Uterus (tissue), 4 donors: ENCODE results near the gene TK1. TPM values are rescaled to one million over a fixed set of nuclear protein-coding genes. Genes with fewer than 3 reads are reported as not detected.

Experiments
- DNase-seq, 2 donors: peaks; one replicate each; pipeline ENCODE4 v3.0.0-alpha.2; 2019 to 2020
- H3K27ac ChIP-seq, 2 donors: fragments of 200-600 bp; sonication (generic); 1 replicate in 1 of 2; 2 replicates in 1 of 2; pipeline ENCODE4 v1.5.1; 2016 to 2018
- H3K27me3 ChIP-seq, 2 donors: fragments of 200-600 bp; sonication (generic); one replicate each; pipeline ENCODE4 v1.5.1; 2018 to 2019; ENCODE audit warnings: control low read depth in 1 of 2
- H3K36me3 ChIP-seq, 2 donors: fragments of 200-600 bp; sonication (generic); one replicate each; pipeline ENCODE4 v1.5.1; 2019; ENCODE audit warnings: control low read depth in 1 of 2
- H3K4me1 ChIP-seq, 2 donors: fragments of 200-600 bp; sonication (generic); one replicate each; pipeline ENCODE4 v1.5.1; 2018 to 2019; ENCODE audit warnings: control low read depth in 1 of 2
- H3K4me3 ChIP-seq, 2 donors: fragments of 200-600 bp; sonication (generic); 1 replicate in 1 of 2; 2 replicates in 1 of 2; pipeline ENCODE4 v1.5.1; 2018 to 2019; ENCODE audit warnings: mild to moderate bottlenecking in 1 of 2
- H3K9me3 ChIP-seq, 2 donors: fragments of 200-600 bp; sonication (generic); one replicate each; pipeline ENCODE4 v1.5.1; 2019; ENCODE audit warnings: control low read depth in 1 of 2
- POLR2A ChIP-seq, 2 donors: fragments of 450-650 bp; IDR thresholded peaks; one replicate each; pipeline ENCODE4 v1.6.1; 2016; ENCODE audit warnings: antibody characterized with exemption in 2 of 2, mild to moderate bottlenecking in 1 of 2, moderate library complexity in 1 of 2
- intact Hi-C: fragments of 100-400 bp; cut with DNase I; formaldehyde crosslinking; loops from one replicate; pipeline ENCODE4 v1.15.1; 2023; ENCODE audit warnings: low total_unique reads
- total RNA-seq, 4 donors: library from RNA; depleted of rRNA in 3 of 4; stranded (reverse); fragments of >200 nt in 3 of 4; gene quantifications; one replicate each; pipeline versions ENCODE4 v1.1.0 to v1.2.4, GENCODE V29; 2014 to 2023
- TF ChIP-seq, protein P1 (sequence below), 4 experiments: fragments of 200-600 bp in 2 of 4; fragments of 450-650 bp in 2 of 4; sonication (generic) in 2 of 4; IDR thresholded peaks; one replicate each; pipeline ENCODE4 v1.5.1; 2016 to 2019; ENCODE audit warnings: antibody characterized with exemption in 4 of 4, mild to moderate bottlenecking in 2 of 4, moderate library complexity in 1 of 4
- donor health status: DM: yes; HTN: yes; CAD: no.

TK1 gene
- total RNA-seq, 4 donors from 2014 or later = 1.4 to 40.8 TPM; not detected in 2

DNA sequence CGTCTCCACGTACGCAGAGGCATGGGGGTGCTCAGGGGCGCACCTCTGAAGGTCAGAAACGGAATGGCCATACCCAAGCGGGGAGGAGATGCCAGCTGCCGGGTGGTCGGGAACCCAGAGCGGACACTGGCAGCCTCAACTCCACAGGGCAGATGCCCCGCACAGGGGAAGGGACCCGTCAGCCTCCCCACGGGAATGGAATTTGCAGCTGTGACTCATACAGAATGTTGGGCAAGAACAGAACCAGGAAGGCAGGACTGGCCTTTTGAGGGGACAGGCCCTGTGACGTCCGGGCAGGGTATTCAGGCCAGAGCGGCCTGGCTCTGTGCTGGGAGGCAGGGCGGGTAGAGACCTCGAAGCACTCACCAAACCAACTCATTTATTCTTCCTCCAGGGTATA is 7.5 kb downstream of the TK1 start:
- H3K4me1 ChIP-seq = peaks cover 0 to 6% of the 10 kb centered on the region in 2 donors
- H3K4me3 ChIP-seq = no peak overlapping the region
- H3K36me3 ChIP-seq = no peaks in the 10 kb centered on the region
- H3K27me3 ChIP-seq = no peaks in the 10 kb centered on the region
- no peaks in the 10 kb centered on the region for H3K9me3 ChIP-seq
- peak overlapping the region; percentile 32 to 75 for H3K27ac ChIP-seq
- intact Hi-C loops = loop anchor here (5.0 kb wide), 1 partner anchor 67 kb away; no protein-coding TSS in a partner anchor
- peak; percentile 35 to 38 for DNase-seq
- TF ChIP-seq, protein P1, sequence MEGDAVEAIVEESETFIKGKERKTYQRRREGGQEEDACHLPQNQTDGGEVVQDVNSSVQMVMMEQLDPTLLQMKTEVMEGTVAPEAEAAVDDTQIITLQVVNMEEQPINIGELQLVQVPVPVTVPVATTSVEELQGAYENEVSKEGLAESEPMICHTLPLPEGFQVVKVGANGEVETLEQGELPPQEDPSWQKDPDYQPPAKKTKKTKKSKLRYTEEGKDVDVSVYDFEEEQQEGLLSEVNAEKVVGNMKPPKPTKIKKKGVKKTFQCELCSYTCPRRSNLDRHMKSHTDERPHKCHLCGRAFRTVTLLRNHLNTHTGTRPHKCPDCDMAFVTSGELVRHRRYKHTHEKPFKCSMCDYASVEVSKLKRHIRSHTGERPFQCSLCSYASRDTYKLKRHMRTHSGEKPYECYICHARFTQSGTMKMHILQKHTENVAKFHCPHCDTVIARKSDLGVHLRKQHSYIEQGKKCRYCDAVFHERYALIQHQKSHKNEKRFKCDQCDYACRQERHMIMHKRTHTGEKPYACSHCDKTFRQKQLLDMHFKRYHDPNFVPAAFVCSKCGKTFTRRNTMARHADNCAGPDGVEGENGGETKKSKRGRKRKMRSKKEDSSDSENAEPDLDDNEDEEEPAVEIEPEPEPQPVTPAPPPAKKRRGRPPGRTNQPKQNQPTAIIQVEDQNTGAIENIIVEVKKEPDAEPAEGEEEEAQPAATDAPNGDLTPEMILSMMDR (IDR thresholded peaks at IDR 0.05) = no peak
- TF ChIP-seq POLR2A (IDR thresholded peaks at IDR 0.05) = no peak

DNA sequence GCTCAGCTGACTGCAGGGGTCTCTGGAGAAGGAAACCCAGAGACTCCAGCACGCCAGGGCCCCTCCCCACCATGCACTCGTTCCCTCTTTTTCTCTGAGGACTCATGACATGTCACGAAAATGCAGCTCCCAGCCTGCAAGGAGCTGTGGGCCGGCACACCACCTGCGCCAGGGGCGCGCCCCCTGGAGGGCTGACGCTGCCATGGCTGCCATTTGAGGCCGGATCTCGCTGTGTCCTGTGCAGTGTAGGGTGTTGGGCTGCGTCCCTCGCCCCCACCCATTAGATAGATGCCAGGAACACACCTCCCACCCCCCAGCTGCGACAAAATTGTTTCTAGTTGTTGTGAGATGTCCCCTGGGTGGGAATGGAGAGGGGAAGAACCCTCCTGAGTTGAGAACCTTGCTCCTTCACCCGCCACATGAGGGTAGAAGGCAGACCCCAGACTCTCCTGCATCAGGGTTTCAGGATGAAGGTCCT is 10.3 kb downstream of the TK1 start:
- intact Hi-C loops = loop anchor here (5.0 kb wide), 1 partner anchor 64 kb away; no protein-coding TSS in a partner anchor
- DNase-seq = peak; percentile 66 to 68
- H3K27ac ChIP-seq = no peak overlapping the region
- no peak for TF ChIP-seq POLR2A (IDR thresholded peaks at IDR 0.05)
- TF ChIP-seq, protein P1 (IDR thresholded peaks at IDR 0.05) = peak; percentile 80 to 90 (median 84)
- H3K9me3 ChIP-seq = no peaks in the 10 kb centered on the region
- H3K27me3 ChIP-seq = no peaks in the 10 kb centered on the region
- peaks cover 0 to 12% of the 10 kb centered on the region in 2 donors for H3K4me1 ChIP-seq
- H3K4me3 ChIP-seq = no peak overlapping the region
- no peaks in the 10 kb centered on the region for H3K36me3 ChIP-seq

DNA sequence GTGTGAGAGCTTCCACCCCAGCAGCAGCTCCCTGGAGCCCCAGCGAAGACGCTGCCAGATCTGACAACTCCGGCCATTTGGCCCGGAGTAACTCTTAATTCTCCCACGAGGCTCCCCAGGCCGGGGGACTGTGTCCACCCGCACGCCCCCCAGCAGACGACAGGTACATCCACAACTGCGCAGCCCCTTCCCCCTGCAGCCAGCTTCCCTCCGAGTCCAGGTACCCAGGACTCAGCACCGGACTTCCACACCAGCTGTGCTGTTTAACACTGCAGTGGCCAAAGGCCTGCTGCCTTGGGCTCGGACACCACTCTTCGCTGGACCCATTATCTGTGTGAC is 11.2 kb downstream of the TK1 start:
- Histone ChIP-seq H3K4me1 (peaks cover 0 to 16% of the 10 kb centered on the region in 2 donors), H3K9me3 (no peaks in the 10 kb centered on the region), H3K27ac (peak overlapping the region in 1 of 2 donors; percentile 85), H3K27me3 (no peaks in the 10 kb centered on the region), H3K36me3 (no peaks in the 10 kb centered on the region), H3K4me3 (no peak overlapping the region)
- intact Hi-C loops = loop anchor here (5.0 kb wide), 1 partner anchor 63 kb away; no protein-coding TSS in a partner anchor
- no peak for TF ChIP-seq POLR2A (IDR thresholded peaks at IDR 0.05)
- TF ChIP-seq, protein P1 (IDR thresholded peaks at IDR 0.05) = no peak
- no peak for DNase-seq

DNA sequence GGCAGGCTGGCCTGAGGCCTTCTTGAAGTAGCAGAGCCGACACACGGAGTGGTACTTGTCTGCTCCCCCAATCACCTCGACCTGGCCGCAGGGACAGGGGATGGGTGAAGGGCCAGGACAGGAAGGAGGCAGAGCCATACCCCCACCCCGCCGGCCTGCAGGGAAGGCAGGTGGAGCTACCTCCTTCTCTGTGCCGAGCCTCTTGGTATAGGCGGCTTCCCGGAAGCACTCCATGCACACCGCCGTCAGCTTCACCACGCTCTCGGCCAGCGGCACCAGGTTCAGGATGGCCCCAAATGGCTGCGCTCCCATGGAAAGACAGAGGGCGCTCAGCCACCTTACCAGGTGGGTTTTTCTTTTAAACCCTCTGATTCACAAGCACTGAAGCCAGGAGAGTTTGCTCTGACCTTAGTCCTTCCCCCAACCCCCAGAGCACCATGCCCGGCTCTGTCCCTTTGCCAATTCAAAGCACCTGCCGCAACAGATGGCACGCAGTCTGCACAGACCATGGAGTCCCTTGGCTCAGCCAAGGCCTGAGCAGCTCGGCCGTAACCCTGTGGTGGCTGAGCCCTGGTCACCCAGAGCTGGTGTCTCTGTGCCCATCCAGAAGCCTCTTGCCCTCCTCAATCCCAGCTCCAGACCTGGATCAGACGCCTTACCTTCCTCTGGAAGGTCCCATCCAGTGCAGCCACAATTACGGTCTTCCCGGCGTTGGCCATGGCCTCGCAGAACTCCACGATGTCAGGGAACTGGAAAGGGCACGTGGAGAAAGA is 11.8 kb downstream of the TK1 start:
- no peaks in the 10 kb centered on the region for H3K9me3 ChIP-seq
- H3K4me3 ChIP-seq = no peak overlapping the region
- DNase-seq = no peak
- TF ChIP-seq POLR2A (IDR thresholded peaks at IDR 0.05) = no peak
- TF ChIP-seq, protein P1 (IDR thresholded peaks at IDR 0.05) = no peak
- peaks cover 0 to 16% of the 10 kb centered on the region in 2 donors for H3K4me1 ChIP-seq
- H3K27ac ChIP-seq = peak overlapping the region; percentile 81 to 85
- intact Hi-C loops = loop anchor here (5.0 kb wide), 1 partner anchor 63 kb away; no protein-coding TSS in a partner anchor
- H3K36me3 ChIP-seq = no peaks in the 10 kb centered on the region
- no peaks in the 10 kb centered on the region for H3K27me3 ChIP-seq

DNA sequence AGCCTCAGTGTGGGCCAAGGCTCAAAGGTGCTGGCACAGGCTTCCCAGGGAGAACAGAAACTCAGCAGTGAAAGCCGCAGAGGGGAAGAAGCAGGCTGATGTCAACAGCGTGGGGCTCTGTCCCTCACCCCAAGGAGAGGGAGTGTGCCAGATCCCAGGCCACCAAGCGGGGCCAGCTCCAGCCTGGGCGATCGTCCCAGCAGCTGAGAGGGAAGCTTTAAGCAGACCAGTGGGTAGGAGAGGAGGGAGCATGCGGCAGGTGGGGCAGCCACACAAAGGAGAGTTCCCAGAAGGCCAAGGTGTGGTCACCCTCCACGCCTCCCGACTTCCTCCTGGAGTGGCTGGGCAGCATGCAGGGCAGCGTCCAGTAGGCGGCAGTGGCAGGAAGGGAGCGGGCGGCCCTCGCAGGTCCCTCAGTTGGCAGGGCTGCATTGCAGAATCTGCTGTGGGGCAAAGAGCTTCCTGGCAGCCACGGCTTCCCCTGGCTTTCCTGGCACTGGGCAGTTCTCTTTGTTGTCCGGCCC is 12.4 kb downstream of the TK1 start:
- intact Hi-C loops = no loop called here
- H3K4me3 ChIP-seq = no peak overlapping the region

More for the DNA sequence above, 12.4 kb downstream of the TK1 start:
- Histone ChIP-seq H3K4me1 (peaks cover 0 to 16% of the 10 kb centered on the region in 2 donors), H3K9me3 (no peaks in the 10 kb centered on the region), H3K36me3 (no peaks in the 10 kb centered on the region), H3K27ac (peak overlapping the region; percentile 81 to 85), H3K27me3 (no peaks in the 10 kb centered on the region)
- peak; percentile 50 to 73 for DNase-seq
- TF ChIP-seq, protein P1 (IDR thresholded peaks at IDR 0.05) = peak in 3 of 4 experiments; percentile 12 to 64 (median 63)
- peak in 1 of 2 donors; percentile 38 for TF ChIP-seq POLR2A (IDR thresholded peaks at IDR 0.05)
